Thoracic aorta (tissue), 2 donors: Measurements from ENCODE around the gene DTWD1. TPM values are rescaled to one million over a fixed set of nuclear protein-coding genes. Genes with fewer than 3 reads are reported as not detected.
"Not testable (repeated sequence)": the region's sequence is repeated elsewhere in the genome, so short reads cannot be mapped to it uniquely, and the experiment has no call there.

Experiments used
- ATAC-seq: fragments of 150-250 bp; one replicate; pipeline ENCODE4 v1.8.0; 2017; ENCODE audit warnings: low read depth; ENCODE audit not compliant: insufficient number of reproducible peaks, low FRiP score
- DNase-seq: peaks from one replicate; pipeline ENCODE4 v3.0.0-alpha.2; 2020; ENCODE audit warnings: low spot score
- H3K27ac ChIP-seq, 2 donors: fragments of 200-600 bp; sonication (generic); 1 replicate in 1 of 2; 2 replicates in 1 of 2; pipeline ENCODE4 v1.5.1; 2016; ENCODE audit warnings: mild to moderate bottlenecking in 2 of 2, moderate library complexity in 2 of 2
- H3K27me3 ChIP-seq: fragments of 200-600 bp; sonication (generic); replicated peaks from 2 replicates; pipeline ENCODE4 v1.6.0; 2016; ENCODE audit warnings: mild to moderate bottlenecking; ENCODE audit not compliant: insufficient read depth
- H3K36me3 ChIP-seq: fragments of 200-600 bp; sonication (generic); one replicate; pipeline ENCODE4 v1.5.1; 2016
- H3K4me1 ChIP-seq, 2 donors: fragments of 200-600 bp; sonication (generic); 1 replicate in 1 of 2; 2 replicates in 1 of 2; pipeline versions ENCODE4 v1.5.1 to v1.6.0; 2016; ENCODE audit warnings: low read depth in 2 of 2, mild to moderate bottlenecking in 1 of 2; ENCODE audit not compliant: control insufficient read depth in 1 of 2
- H3K4me3 ChIP-seq: fragments of 200-600 bp; sonication (generic); 2 replicates; pipeline ENCODE4 v1.5.1; 2016; ENCODE audit warnings: mild to moderate bottlenecking
- H3K9me3 ChIP-seq: fragments of 200-600 bp; sonication (generic); 2 replicates; pipeline ENCODE4 v1.5.1; 2016
- CTCF ChIP-seq: fragments of 200-600 bp; sonication (generic); IDR thresholded peaks from one replicate; pipeline ENCODE4 v1.5.1; 2019; ENCODE audit warnings: antibody characterized with exemption
- total RNA-seq, 2 donors: library from RNA; depleted of rRNA; stranded (reverse); fragments of >200 nt; gene quantifications; one replicate each; pipeline versions ENCODE4 v1.1.0 to v1.2.3, GENCODE V29; 2016

Gene DTWD1
- total RNA-seq, 2 donors from 2014 or later, result 14.5 to 20.4 TPM

DNA sequence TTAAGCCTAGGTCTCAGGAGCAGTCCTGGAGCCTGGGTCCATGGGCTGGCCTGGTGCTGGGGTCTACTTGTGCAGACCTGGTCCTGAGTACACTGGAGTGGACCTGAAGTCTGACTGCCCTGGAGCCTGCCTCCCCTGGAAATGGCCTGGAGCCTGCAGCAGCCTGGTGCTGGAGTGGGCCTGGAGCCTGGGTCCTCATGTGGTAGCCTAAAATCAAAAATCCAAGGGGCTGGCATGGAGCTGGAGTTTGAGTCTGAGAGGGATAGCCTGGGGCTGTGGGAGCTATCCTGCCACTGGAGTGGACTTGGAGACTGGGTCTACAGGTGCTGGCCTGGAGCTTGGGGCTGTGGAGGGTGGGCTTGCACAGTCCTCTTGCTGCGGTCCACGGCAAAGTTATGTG is 15.3 kb upstream of the DTWD1 start:
- DNase-seq, result no peak
- Histone ChIP-seq H3K4me3 (no peak overlapping the region), H3K36me3 (no peaks in the 10 kb centered on the region), H3K9me3 (peaks cover 4% of the 10 kb centered on the region), H3K27me3 (no peaks in the 10 kb centered on the region), H3K27ac (no peak overlapping the region), H3K4me1 (no peaks in the 10 kb centered on the region)
- TF ChIP-seq CTCF, result no peak
- ATAC-seq, result no peak

- Histone ChIP-seq H3K27me3 (no peaks in the 10 kb centered on the region), H3K9me3 (no peaks in the 10 kb centered on the region), H3K4me3 (no peak overlapping the region), H3K4me1 (no peaks in the 10 kb centered on the region), H3K36me3 (no peaks in the 10 kb centered on the region), H3K27ac (no peak overlapping the region)
- DNase-seq, result no peak
- ATAC-seq, result no peak
- no peak for TF ChIP-seq CTCF
Measured at GRCh38 chr15:49606594-49606993, 14.3 kb upstream of the DTWD1 start.

DNA sequence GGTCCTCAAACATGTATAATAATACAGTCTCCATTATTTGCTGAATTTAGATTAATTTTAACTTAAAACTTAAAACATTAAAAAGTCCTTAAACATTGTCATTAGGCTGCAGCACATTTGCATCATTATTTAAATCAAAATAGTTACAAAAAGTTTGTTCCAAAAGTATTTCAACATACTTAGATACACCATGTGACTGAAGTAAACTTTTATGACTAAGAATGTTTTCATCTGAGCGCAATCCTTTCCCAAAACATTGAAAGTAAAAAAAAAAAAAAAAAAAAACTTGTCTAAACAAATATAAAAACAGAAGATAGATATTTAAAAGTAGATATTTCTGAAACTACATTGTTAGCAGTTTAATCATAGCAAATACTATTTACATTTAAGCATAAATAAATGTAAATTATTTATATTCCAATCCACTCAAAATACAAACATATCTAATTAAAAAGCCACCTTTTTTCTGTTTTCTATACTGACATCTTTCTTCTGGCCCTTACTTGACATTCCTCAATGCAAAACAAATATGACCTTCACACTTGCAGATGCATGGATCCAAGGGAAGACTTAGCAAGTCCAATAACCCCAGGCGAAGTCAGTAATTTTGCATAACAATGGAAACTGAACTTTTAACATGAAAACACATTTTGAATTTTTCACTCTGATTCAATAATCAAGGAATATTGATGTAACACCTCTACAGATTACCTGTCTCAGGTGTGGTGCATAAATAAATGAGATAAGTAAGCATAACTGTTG is 10.5 kb upstream of the DTWD1 start:
- H3K9me3 ChIP-seq, result peaks cover 3% of the 10 kb centered on the region
- TF ChIP-seq CTCF, result no peak
- no peak overlapping the region for H3K27ac ChIP-seq
- no peak for DNase-seq
- H3K4me1 ChIP-seq, result no peaks in the 10 kb centered on the region
- no peaks in the 10 kb centered on the region for H3K36me3 ChIP-seq
- no peaks in the 10 kb centered on the region for H3K27me3 ChIP-seq
- no peak overlapping the region for H3K4me3 ChIP-seq
- no peak for ATAC-seq

DNA sequence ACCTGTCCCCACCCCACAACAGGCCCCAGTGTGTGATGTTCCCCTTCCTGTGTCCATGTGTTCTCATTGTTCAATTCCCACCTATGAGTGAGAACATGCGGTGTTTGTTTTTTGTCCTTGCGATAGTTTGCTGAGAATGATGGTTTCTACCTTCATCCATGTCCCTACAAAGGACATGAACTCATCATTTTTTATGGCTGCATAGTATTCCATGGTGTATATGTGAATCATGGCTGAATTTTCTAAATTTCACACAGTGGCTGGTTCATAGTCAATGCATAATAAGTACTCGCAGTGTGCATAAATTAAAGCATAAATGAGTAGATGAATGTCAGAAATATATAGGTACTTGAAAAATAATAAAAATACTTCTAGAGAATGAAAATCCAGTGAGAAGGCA is 8.6 kb upstream of the DTWD1 start:
- H3K27me3 ChIP-seq, ATAC-seq, DNase-seq, H3K36me3 ChIP-seq, H3K9me3 ChIP-seq, H3K27ac ChIP-seq, H3K4me3 ChIP-seq, H3K4me1 ChIP-seq: not testable (repeated sequence)

- DNase-seq (no peak), ATAC-seq (no peak)
- H3K9me3 ChIP-seq, result peaks cover 3% of the 10 kb centered on the region
- no peaks in the 10 kb centered on the region for H3K27me3 ChIP-seq
- TF ChIP-seq CTCF, result no peak
- no peak overlapping the region for H3K27ac ChIP-seq
- peaks cover 20 to 33% of the 10 kb centered on the region in 2 donors for H3K4me1 ChIP-seq
- peak overlapping the region; percentile 98 for H3K4me3 ChIP-seq
- H3K36me3 ChIP-seq, result no peaks in the 10 kb centered on the region
Measured at GRCh38 chr15:49619226-49619625, 1.6 kb upstream of the DTWD1 start.

DNA sequence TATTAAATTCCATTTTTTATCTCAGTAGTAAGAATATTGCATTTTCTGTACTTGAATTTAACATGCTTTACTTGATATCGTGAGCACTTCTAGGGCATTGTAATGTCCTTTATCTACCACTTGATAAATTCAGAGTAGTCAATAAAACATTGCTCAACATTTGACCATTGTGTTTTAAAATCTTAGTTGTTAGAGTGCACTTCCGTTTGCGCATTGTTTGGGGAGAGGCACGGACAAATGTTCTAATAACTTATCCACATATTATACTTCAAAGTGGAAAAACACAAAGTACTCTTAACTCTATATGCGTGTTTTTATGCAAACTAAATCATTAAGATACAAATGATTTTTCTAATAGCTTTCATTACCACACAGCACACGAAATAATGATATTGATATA is 649 bp upstream of the DTWD1 start:
- no peaks in the 10 kb centered on the region for H3K36me3 ChIP-seq
- DNase-seq (no peak), ATAC-seq (no peak)
- peaks cover 5% of the 10 kb centered on the region for H3K9me3 ChIP-seq
- H3K4me1 ChIP-seq, result peaks cover 20 to 33% of the 10 kb centered on the region in 2 donors
- TF ChIP-seq CTCF, result no peak
- H3K27me3 ChIP-seq, result no peaks in the 10 kb centered on the region
- peak overlapping the region; percentile 98 for H3K4me3 ChIP-seq
- H3K27ac ChIP-seq, result peak overlapping the region; percentile 82 to 86
